SKM-1 treated with dmso at 0.1 percent for 144 hours (cell line): Measurements from ENCODE around the gene GPC6.

Experiments used
- DNase-seq: peaks from one replicate; lab custom pipeline; 2025; ENCODE audit not compliant: unreplicated experiment; lab: John Stamatoyannopoulos, UW

The GPC6 gene

DNA sequence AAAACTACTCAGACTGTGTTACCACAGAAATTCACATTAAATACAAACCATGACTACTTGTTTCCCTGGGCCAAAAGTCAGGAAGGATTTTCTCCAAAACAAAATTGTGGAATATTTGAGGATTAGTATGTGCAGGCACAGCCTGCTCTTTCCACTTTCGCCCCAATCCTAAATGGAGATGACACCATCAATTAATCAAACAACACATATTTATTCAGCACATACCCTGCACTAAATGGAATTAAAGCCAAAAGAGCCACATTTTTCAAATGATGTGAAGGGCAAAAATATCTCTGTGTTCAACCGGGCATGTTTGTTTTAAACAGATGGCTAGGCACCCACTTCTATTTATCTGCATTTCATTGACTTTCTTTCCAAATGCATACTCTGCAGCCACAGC lies 729.8 kb downstream of the GPC6 start:
- no peak for DNase-seq

DNA sequence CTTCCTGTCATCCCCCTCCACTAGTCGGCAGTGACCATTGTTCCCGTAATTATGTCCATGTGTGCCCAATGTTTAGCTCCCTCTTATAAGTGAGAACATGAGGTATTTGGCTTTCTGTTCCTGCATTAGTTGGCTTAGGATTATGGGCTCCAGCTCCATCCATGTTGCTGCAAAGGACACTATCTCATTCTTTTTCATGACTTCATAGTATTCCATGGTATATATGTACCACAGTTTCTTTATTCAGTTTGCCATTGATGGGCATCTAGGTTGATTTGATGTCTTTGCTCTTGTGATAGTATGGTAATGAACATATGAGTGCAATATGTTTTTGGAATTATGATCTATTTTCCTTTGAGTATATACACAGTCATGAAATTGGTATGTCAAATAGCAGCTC lies 730.8 kb downstream of the GPC6 start:
- no peak for DNase-seq

DNA sequence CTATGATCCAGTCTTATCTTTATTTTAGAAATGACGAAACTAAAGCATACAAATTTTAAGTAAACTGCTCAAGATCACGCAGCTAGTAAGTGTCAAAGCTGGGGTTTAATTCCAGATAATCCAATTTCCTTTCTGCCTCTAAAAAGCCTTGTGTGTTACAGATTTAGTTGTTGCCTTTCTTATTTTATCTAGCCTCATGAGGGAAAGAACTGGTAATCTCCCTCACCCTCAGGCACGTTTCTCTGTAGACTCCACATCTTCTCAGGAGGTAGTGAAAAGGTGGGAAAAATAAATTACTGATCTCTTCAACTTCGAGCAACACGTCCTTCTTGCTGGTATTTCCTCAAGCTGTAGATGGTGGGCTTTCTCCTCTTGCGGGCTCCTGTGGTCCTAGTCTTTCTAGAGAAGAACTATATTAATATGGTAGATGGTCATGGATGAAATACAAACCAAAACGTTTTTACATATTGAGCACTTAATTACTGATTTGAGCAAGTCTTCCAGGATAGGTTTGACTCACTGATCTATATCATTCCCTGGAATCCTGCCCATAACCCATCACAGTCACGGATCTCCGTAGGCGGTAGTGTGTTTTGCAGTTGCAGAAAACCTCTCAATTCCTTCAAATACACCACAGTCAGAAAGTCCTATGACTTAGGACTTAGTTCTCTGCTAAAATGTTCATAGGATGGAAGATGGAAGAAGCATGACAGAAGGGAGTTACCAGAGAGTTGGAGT lies 733.4 kb downstream of the GPC6 start:
- DNase-seq: no peak

DNA sequence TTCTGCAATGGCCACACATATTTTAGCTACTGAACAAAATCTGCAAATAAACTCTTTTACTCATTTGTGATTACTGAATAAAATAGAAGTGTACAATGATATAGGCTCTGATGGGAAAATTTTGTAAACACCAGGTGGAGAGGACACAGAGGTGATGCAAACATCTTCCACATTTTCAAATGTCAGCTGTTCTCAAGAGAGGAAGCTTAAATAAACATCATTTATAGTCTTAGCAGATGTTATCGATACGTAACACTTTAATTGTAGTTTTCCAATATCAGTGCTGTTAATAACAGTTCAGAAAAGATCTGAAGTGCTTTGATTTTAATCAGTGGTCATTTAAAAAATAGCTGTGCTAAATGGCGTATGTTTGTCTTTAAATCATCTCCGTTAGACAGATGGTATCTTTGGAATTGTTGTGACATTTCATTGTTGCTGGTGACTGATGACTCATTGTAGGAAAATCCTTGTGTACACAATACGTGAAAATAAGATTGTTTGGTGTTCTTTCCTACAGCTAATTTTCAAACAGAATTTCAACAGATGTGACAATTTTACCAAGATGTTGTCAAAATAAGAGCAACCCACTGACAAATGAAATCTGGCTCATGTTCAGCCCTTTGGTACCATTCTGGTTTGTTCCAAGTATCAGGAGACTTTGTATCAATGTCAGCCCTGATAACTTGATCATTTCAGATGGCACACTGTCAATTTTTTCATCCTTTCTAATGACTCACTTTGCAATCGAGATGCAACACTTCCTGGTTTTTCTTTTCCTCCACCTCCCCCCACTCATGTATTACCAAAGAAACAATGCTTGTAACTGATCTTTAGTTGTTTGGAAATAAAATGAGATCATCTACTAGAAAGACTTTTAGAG lies 736.9 kb downstream of the GPC6 start:
- DNase-seq: no peak

DNA sequence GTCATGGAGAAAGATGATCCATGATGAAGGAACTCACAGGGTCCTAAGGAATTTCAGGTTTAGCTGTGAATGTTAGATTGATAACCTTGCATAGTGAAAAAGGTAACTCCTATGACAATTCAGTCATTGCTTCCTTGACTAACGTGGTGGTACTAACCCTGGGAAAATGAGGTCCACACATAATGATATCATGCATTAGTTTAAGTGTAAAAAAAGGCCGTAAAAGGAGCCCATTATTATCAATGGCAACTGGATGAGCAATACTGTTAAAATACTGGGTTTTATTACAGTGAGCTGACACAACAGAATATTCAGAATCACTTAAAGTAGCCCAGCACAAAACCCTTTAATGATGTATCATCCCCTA lies 737.5 kb downstream of the GPC6 start:
- no peak for DNase-seq

DNA sequence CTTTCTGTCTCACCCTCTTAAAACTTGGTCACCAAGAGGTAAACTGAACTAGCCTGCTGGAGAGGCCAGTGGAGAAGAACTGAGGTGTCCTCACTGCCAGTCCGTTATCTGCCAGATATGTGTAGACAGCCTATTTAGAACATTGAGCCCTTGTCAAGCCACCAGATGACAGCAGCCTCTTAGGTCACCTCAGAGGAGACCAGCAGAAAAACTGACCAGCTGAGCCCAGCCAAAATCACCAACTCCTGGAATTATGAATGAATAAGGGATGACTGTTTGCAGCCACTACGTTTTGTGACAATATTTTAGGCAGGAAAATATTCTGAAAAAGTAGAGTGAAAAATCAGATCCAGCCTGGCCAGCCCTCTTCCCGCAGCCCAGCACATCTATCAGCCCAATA lies 739.0 kb downstream of the GPC6 start:
- DNase-seq: no peak

DNA sequence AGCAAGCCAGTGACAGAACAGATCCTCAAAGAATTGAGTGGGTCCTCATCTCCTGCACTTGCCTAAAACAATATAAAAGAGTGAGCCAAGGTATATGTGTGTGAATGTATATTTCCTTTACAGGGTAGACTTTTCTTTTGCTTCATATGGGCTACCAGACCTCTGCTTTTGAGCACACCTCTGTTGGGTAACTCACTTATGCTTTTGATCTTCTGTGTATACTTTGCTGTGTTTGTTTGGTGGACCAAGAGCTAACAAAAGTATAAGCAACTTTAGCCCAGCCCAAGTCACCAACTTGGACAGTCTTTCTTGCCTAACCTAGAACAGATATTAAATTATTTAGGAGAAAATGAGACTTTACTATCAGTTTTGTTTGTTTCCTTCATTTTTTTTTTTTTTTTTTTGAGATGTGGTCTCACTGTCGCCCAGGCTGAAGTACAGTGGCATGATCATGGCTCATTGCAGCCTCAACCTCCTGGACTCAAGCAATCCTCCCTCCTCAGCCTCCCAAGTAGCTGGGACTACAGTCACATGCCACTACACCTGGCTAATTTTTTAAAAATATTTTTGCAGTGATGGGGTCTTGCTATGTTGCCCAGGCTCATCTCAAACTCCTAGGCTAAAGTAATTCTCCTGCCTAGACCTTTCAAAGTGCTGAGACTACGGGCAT lies 739.8 kb downstream of the GPC6 start:
- DNase-seq: no peak

DNA sequence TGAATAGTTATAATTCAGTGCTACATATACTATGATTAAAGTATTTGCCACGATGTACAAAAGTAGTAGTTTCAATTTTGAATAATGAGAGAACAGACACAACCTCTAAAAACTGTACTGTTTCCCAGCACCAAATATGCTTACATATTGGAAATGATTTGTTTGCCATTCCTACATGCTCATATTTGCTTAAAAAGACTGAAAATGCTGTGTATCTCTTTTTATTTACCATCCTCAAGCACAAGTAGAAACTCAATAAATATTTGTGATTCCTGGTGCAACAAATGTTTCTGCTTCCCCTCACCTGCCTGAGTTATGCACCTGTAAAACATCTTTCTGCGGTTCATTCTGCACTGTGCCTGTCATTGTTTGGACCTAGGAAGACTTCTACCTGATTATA lies 740.7 kb downstream of the GPC6 start:
- DNase-seq: no peak

DNA sequence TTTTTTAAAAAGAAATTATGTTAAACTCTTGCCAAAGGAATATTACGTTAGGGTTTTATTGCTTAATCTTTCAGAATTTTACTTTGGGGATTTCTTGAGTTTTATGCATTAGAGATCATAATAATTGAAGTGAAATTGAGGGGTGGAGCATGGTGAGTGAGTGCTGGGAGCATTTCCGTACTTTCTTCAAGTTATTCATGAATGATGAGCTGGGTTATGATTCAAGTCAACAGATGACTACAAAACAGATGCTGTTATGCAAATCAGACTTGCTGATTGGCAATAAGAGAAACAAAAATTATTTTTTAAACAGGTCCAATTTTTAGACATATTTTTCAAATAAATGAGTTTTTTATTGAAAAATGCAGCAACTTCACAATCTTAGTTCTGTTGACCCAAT lies 748.6 kb downstream of the GPC6 start:
- no peak for DNase-seq

DNA sequence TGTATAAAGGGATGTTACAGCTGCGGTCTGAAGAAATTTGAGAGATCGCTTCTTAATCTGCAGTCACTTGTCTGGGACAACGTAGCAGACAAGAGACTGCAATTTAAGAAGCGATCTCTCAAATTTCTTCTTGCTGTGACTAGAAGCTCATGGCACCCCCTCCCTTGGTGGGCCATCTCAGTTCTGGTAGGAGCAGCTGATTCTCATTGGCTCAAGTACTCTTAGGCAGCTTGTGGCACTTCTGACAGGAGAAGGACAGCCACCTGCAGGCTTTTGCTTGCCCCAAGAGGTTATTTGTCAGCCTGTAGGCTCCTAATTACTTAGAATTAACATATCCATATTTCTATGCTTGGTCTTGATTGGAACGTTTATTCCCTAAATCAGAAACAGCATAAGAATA lies 749.9 kb downstream of the GPC6 start:
- no peak for DNase-seq

DNA sequence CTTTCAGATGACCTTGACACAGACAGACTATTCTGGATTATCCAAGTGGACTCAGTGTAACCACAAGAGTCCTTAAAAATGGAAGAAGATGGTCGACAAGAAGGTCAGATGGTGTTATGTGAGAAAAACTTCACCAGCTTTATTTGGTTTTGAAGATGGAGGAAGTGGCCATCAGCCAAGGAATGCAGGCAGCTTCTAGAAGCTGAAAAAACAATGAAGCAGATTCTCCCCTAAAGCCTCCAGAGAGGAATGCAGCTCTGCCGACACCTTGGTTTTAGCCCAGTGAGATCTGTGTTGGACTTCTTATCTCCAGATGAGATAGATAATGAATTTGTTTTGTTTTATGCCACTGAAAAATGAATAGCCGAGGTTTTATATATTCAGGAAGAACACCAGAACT lies 751.4 kb downstream of the GPC6 start:
- DNase-seq: no peak

DNA sequence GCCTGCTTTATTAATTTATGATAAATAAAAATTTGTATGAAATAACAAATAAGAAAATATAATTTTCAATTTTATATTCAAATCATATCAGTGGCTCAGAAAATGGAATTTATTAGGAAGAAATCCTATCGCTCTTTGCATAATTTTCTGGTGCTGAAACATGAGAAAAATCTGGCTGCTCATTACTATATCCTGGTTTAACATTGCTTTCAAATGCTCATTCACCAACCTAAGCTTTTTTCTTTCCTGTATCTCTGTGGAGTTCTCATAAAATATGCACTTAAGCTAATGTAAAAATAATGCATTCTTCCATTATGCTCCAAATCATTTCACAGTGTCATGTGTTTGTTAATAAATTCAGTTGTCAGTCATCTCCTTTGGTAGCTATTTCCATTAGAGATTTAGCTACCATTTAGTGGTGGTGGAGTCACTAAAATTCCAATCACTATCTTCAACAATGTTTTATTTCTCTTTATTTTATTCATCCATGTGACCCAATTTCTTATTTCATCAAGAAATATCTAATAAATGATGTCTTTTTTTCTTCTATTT lies 754.9 kb downstream of the GPC6 start:
- DNase-seq: no peak

DNA sequence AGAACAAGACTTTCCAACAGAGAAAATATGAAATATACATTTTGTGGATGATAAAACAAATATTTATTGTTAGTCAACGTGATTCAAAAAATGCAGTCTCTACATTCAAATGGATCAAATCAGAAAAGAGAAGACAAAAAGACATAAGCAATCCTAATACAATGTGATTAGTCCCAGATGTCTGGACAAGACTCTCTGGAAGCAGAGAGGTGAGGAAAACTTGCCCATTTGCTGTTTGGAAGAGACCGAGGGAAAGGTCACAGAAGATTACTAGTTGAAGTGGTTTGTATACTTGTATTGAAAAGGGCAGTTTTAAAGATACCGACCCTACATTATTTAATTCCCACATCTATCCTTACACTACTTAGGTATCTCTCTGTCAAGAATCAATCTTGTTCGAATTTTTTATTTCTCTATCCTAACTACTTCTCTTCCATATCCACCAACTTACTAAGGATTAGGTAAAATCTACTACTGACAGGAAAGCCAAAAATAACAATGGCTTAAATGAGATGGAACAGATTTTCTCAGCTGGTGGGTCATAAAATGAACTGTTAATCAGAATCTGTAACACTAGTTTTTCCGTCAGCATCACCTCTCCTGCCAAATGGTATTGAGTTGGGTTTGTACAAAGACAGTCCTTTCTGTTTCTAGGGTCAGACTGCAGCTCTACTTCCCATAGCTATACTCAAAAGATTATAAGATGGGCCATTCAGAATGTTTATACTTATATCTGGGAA lies 755.7 kb downstream of the GPC6 start:
- no peak for DNase-seq

DNA sequence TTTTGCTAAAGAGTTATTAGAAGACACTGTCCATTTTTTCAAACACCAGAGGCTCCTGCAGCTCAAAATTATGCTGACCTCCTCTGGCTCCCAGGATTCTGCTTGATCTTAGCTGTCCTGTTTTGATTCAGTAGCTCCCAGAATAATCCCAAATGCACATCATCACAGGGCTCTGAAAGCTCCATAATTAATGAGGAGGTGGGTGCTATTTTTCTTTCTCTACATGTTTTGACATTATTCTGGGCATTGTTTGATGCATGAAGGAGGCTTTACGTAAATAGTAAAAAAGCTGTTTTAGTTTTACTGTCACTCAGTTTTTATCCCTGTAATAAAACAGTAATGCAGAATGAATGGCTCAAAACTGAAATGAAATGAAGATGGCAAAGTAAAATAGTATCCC lies 757.4 kb downstream of the GPC6 start:
- DNase-seq: no peak

DNA sequence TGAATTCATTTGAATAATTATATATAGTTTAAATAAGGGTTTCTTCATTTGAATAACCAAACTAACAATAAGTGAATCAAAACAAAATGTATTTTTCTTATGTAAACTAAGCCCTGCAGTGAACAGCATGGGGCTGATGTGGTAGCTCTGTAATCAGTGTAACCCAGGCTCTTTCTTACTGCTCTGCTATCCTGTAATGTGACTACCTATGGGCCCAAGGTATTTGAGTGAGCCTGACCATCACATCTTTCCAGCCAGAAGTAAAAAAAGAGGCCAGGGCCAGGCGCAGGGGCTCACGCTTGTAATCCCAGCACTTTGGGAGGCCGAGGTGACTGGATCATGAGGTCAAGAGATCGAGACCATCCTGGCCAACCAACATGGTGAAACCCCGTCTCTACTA lies 758.3 kb downstream of the GPC6 start:
- no peak for DNase-seq

DNA sequence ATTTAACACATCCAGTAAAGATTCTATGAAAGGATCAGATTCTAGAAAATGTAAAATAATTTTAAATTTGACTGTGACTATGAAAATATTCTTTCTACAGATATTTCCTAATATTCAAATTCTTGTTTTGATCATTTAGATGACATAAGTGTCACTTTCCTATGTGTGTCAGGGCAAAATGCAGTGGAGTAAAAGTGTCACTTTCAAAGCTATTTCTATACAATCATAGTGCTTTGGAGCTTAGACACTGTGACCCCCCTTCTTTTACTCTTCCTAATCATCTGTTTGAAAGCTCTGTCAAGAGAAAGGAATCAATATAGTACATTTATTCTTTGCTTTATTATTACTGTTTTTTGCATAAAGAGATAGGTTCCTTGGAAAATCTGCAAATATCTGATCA lies 760.9 kb downstream of the GPC6 start:
- no peak for DNase-seq

DNA sequence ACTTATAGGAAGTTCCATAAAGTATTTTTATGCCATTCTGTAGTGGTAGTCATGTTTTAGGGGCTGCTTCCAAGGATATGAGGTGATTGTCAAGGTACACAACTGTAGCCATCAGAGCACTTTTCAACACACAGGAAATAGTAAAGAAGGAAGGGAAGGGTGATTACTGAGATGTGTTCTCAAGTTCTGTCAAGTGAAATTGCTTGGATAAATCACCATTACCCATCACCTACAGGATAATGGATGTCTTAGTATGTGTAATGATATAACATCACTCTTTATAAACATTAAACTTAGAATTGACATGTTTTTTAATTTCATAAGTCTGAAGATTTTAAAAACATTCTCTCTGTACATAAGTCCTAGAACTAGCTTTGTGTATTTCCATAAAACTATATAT lies 765.0 kb downstream of the GPC6 start:
- DNase-seq: no peak

DNA sequence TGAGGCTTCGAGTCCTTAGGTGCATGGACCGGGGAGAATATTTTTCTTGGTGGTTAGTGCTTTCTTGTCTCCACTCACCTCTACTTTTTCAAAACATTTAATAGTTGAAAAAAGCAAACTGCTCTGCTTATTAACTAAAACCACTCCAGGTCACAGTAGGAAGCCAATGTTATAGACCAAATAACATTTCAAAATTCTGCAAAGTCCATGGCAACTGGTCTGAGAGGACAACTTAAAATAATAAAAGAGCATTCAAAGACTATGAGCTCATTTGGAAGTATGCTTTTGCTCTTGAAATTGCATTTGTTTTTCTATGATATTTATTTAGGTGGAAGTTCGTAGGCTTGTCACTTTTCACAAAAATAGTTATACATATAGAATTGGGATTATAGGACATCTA lies 769.9 kb downstream of the GPC6 start:
- DNase-seq: no peak

DNA sequence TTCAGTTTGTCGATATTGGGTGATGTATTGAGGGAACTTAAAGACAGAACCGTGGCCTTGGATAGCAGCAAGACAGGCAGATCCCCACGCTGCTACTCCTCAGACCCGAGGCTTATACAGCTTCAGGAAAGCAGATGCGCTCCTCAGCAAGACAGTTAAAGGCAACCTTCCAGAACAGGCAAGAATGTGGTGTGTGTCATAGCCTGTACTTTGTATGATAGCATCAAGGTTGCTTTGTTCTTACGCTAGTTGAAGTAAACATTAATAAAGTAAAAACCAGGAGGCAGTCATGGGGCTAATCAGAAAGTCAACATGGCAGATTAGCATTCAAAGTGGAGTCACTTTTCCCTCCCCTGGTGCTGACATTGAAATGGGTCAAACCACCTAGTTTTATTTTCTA lies 779.7 kb downstream of the GPC6 start:
- DNase-seq: no peak

DNA sequence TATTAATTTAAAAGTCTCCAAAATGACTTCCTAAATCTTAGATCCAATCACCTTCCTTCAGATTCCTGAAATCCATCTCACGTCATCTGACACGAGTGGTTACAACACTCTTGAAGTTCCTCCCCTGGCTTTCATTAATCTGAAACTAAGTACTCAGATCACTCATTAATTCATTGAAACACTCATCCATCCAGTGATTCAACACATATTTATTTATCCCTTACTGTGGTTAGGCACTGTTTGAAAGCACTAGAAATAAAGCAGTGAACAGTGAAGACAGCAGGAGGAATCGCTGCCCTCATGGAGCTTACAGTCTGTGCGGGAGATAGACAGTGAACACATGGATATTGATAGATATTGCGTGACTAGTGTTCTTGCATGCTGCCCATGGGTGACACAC lies 780.5 kb downstream of the GPC6 start:
- no peak for DNase-seq

DNA sequence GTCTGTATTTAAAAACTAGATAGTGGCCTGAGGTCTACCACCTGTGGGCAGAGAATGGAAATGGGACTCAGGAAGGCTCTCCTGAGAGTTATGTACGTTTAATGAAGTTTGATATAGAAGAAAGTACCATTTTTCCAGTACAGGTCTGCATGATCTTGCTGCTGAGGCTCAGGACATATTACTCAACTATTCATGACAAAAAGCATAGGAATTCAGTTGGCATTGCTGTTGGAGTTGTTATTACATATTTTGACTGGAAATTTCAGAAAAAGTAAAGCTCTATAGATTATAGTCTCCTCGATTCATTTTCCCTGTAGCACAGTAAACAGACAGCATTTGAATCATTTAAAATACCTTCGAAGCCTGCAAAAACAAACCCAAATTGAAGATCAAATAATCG lies 783.1 kb downstream of the GPC6 start:
- DNase-seq: no peak
